Stimulated activated CD4-positive, alpha-beta T cell treated with anti-CD3 and anti-CD28 coated beads, Interleukin-2, amount 100 ng/mL, for 24 hours (primary cell): ENCODE data around the gene C8G.

Experiments
- DNase-seq, 2 donors: peaks; one replicate each; pipeline ENCODE4 v3.0.0-alpha.2; 2020

Gene C8G

DNA sequence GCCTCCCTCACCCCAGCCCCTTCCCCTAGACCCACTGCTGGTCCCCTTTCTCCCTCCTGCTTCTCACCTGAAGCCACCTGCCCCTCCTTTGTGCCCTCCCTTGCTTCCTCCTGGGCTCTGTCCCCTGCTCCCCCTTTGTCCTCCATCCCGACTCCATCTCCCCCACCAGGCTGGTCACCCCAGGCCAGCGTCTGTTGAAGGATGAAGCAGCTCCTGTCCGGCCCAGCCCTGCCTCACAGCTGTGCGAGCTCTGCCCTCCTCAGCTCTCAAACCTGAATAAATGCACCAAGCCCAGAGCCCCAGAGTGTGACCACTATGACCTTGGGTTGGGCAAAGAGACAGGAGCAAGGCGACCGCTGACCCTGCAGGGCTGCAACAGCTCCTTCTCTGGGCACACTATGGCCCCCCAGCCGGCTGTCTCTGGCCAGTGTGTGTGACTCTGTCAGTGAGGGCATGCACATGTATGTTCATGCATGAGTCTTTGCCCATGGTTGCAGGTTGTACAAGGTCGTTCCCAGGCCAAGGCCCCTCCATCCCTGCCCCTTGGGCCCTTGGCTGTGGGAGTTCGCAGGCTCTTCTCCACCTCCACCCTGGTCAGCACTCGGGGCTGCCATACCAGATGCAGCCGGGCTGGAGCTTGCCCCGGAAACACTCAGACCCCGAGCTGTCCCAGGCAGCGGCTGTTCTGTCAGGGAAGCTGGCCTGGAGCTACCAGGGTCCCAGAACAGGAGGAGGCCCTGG is 10.3 kb downstream of the C8G start:
- no peak for DNase-seq

DNA sequence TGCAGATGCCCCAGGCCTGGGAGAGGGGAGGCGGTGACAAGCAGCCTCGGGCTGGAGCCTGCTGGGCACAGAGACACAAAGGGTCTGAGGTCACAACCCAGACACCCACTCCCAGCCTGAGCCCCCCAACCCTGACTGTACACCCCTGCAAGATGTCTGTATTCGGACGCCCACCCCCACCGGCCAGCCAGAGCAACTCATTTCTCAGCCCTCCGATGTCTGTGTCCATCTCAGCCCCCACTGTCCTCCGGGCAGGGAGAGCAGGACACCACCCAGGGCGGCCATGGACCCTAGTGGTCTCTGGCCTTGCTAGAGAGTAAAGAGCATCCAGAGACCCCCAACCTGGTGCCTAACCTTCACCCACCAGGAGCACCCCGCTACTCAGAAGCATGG is 10.9 kb downstream of the C8G start:
- DNase-seq = no peak

DNA sequence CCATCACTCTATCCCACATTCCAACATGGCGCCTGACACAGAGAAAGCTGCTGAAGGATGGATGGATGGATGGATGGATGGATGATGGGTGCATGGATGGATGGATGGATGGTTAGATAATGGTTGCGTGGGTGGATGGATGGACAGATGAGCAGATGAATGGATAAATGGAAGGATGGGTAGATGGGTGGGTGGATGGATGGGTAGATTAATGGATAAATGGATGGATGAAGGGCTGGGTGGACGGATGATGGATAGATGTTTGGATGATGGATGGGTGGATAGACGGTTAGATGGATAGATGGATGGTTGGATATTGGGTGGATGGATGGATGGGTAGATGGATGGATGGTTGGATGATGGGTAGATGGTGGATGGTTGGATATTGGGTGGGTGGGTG is 11.6 kb downstream of the C8G start:
- DNase-seq = no peak

DNA sequence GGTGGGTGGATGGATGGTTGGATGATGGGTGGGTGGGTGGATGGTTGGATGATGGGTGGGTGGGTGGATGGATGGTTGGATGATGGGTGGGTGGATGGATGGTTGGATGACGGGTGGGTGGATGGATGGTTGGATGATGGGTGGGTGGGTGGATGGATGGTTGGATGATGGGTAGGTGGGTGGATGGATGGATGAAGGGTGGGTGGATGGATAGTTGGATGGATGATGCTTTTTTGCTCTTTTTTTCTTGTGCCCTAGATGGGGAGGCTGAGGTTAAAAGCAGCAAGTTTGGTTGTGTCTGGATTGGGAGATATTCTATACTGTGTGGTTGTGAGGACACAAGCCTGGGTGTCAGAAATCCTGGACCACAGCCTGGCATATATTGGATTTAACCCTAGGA is 12.4 kb downstream of the C8G start:
- DNase-seq = no peak

DNA sequence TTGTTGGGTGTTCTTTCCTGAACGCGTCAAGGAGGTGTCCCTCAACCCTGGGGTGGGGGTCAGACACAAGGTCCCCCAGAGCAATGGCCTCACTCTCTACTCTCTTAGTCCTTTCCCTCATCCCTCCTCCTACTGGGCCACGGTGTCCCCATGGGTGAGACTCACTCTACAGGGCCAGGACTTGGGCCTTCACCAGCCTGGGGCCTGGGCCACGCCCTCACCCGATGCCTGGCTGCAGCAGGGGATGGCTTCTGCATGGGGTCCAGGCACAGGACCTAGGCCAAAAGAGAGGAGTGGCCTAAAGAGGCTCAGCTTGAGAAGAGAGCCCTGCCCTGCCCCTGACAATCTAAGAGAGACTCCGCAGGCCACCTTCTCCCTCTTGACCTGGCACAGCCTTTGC is 12.9 kb downstream of the C8G start:
- no peak for DNase-seq

DNA sequence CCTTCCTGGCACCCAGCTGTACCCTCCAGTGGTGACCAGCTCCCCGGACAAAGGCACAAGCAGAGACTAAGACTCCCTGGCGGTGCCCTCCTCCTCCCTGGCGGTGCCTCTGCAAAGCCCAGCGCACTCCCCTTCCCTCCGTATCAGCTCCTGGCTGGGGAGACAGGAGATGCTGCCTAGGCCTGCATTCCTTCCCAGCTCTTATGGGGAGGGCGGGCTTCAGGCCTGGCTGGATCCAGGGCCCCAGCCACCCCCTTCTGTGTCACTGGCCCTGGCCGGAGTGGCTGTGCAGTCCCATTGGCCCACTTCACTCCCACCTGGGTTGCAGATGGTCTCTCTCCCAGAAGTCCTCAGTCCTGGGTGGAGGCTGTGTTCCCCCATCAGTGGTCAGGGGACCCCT is 13.4 kb downstream of the C8G start:
- DNase-seq = no peak

DNA sequence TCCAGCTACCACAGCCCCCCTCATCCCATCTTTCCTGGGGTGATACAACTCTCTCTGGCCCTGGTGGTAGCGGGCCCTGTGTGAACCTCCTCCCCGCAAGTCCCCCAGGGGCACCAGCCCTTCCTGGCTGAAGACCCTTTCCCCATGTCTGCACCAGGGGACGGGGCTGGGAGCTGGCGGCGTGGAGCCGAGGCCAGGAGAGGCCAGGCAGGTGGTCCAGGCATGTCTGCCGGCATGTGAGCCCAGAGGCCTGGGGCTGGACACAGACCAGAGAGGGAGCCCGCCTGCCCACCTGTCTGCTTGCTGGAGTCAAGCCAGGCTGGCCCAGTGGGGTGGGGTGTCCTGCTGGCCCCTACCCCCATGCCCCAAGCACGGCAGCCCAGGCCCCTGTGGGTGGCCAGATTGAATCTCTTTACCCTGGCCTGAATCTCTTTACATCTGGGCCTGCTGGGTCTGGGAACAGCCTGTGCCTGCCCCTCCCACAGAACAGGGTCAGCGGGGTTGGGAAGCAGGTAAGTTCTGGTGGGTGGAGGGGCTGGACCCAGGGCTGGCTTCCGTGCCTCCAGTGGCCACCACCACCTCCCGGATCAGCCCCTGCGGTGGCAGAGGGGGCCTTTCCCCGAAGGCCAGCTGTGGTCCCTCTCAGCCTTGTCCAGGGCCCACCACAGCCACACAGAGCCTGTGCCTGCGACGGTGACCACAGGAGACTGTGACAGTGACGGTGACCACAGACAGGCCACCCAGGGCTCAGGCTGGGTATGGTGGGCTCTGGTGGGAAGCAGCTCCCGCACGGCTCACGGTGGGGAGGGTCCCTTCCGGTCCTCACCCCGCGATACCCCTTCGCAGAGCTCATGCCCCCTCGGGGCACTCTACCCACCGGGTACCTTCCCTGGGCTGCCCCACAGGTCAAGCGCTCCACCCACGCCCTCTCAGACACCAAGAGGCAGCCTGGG is 14.1 kb downstream of the C8G start:
- no peak for DNase-seq

DNA sequence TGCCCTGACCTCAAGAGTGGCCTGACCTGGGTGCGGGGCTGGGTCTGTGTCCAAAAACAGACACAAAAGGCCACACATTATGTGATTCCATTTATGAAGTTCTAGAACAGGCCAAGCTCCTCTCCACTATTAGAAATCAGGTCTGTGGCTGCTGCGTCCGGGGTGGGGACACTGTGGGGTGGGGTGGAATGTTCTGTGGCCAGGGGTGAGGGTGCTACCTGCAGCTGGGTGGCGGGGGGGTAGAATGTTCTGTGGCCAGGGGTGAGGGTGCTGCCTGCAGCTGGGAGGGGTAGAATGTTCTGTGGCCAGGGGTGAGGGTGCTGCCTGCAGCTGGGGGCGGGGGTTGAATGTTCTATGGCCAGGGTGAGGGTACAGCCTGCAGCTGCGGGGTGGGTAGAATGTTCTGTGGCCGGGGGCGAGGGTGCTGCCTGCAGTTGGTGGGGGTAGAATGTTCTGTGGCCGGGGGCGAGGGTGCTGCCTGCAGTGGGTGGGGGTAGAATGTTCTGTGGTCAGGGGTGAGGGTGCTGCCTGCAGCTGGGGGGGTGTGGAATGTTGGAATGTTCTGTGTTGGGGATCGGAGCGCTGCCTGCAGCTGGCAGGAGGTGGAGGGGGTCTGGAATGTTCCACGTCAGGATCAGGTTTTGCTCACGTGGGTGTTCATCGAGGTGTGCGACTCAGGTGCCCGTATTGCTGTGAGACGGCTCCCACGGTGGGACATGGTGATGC is 15.3 kb downstream of the C8G start:
- no peak for DNase-seq

DNA sequence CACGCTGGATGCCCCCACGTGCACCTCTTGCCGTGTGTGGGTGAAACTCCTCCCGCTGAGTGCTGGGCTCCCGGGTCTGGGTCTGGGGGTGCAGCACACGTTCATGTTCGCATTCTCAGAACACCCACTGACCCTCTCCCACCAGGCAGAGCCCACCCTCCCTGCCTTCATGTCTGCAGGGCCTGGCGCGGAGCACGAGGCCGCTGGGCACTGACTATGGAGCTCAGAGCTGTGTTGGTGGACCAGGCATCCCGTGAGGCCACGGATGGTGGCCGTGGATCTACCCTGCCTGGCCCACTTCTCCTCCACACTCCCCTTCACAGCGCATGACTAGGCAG is 15.9 kb downstream of the C8G start:
- no peak for DNase-seq

DNA sequence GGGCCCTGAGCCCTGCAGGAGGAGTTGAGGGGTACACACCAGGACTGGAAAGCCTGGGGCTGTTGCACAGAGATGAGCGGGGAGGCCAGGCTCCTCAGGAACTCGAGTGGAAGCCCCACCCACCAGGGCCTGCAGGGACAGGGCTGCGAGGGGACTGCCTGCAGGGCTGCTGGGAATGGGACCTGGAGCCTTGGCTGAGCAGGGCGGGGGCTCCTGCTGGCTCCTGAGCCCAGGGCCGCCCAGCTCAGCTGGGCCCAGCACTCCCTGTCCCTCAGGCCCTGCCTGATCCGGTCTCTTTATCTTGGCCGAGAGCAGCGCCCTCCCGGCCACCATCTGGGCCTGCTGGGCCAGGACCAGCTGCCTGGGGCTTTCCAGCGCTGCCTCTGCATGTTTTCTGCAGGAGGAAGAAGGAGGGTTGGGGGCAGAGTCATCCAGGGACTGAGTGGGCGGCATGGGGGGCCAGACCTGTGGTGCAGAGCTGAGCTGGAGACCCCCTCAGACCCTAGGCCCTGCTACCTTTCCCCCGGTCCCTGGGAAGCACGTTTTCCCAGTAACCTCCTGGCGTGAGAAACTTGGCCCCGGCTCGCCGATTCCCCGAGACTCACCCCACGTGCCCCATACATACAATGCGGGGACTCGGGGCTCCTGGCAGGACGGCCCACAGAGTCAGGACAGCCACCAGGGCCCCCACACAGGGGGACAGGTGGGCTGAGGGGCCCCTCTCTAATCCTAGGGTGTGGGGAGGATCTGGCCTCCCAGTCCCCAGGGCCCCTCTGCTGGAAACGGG is 16.4 kb downstream of the C8G start:
- no peak for DNase-seq

DNA sequence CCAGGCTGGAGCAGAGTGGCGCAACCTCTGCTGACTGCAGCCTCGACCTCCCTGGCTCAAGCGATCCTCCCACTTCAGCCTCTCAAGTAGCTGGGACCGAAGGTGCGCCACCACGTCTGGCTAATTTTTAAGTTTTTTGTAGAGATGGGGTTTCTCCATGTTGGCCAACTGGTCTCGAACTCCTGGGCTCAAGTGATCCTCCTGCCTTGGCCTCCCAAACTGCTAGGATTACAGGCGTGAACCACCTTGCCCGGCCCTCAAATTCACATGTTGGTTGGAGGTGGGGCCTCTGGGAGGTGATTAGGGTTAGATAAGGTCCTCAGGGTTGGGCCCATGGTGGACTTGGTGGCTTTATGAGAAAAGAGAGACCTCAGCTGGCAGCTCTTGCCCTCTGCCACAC is 17.1 kb downstream of the C8G start:
- DNase-seq = no peak

DNA sequence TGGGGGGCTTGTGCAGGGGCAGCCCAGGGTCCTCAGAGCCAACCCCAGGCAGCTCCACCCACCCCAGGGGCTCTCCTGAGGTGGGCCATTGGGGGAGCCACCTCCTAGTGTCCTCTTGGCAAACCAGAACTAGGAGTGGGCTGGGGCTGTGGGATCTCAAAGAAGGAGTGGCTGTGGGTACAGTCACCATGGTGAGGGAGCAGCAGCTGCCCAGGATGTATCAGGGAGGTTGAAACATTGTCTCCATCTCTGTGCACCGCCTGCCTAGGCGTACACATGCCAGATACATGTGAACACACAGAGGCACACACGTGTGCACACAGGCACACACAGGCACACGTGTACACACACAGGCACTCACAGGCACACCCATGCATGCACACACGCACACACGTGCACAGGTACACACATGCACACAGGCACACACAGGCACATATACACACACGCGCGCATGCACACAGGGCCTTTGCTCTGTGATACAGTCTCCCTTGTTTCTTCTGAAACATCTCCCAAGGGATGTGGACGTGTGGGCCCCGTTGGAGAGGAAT is 17.7 kb downstream of the C8G start:
- no peak for DNase-seq

DNA sequence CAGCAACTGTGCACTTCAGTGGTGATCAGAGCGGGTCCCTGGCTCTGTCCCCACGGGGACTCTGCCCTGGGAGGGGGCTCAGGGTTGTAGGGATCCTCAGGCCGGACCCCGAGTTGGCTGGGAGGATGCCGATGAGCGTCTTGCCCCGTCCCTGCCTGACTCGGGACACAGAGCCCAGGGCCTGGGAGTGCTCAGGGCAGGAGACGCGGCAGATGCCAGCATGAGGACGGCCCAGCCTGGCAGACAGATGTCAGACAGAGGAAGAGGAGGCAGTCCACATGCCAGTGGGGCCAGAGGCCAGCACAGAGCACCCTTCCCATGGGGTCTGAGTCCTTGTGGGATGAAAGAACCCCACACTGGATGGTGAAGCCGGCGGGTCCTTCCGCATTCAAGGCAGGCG is 18.3 kb downstream of the C8G start:
- DNase-seq = no peak

DNA sequence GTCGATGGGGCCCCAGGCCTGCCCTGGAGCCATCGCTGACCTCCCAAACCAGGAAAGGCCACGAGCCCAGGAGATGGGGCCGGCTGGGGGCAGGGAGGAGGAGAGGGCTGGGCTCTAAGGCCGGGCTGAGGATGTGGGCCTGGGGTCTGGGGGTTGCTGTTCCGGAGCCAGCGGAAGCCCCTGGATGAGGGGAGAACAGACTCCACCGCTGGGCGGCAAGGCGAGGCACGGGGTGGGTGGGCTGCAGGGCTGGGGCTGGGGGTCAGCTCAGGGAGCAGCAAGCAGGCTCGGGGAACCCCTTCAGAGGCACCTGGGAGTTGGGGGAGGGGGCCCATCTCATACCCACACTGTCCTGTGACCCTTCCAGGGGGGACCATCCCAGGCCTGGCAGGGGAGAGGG is 18.7 kb downstream of the C8G start:
- no peak for DNase-seq

DNA sequence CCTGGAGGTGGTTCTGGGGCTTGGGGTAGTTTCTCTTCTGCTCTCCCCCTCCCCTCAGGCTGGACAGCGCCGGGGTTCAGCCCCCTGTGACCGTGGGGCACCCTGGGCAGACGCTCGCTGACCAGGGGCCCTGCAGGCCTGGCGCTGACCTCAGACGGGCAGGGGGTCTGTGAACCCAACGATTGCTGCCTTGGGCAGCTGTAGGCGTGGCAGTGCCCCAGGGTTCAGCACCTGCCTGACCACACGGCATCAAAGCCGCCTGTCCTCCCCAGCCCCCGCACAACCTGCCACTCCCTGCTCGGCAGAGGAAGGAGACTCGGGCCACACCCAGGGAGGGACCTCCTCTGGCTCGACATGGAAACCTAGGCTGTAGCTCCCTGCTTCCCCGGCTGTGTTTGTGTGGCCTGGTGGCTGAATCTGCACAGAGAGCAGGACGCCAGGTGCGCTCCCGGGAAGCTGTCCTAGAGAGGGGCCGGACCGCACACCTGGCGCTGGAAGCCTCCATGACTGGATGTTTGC is 19.2 kb downstream of the C8G start:
- no peak for DNase-seq

DNA sequence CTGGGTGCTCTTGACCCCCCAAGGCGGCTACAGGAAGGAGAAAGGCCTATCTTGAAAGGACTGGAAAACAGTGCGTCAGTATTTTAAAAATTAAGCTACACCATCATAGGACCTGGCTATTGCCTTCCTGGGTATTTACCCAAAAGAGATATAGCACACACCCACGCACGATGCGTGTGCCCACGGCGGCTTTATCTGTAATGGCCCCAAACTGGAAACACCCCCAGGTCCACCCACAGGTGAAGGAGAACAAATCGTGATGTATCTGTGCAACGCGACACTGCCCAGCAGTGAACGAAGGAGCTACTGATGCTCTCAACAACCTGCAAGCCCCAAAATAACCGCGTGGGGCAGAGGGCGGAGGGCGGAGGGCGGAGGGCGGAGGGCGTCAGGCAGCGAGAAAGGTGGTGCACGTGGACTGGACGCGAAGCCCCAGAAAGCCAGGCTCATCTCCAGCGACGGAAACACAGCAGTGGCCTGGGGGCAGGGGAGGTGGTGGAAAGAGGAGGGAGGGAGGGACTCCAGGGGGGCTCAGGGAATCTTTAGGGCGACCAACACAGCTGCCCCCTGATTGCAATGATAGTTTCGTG is 19.9 kb downstream of the C8G start:
- no peak for DNase-seq

DNA sequence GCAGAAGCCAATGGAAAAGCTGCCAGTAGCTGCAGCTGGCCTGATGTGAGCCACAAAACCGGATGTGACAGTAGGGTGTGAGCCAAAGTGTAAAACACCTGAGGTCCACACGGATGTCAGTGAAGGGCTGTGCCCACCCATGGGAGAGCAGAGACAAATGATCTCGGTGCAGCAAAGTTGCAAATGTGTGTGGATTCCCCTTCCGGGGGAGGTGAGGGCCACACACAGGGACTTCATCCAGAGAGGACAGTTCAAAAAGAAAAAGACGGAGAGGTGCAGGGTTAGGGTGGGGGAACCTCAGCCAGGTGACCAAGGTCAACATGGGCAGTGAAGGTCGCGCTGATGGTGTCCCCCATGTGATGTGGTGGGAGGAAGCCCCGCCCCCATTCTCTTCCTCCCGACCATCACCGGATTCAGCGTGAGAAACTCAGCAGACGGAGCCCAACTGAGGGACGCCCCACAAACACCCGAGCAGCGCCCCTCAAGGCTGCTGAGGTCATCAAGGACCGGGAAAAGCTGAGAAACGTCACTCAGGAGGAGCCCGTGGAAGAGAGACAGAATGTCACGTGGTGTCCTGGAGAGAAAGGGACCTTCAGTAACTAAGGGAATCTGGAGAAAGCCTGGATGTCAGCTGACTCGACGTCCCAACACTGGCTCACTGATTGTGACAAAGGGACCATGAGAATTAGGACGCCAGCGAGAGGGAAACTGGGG is 20.9 kb downstream of the C8G start:
- DNase-seq = no peak

DNA sequence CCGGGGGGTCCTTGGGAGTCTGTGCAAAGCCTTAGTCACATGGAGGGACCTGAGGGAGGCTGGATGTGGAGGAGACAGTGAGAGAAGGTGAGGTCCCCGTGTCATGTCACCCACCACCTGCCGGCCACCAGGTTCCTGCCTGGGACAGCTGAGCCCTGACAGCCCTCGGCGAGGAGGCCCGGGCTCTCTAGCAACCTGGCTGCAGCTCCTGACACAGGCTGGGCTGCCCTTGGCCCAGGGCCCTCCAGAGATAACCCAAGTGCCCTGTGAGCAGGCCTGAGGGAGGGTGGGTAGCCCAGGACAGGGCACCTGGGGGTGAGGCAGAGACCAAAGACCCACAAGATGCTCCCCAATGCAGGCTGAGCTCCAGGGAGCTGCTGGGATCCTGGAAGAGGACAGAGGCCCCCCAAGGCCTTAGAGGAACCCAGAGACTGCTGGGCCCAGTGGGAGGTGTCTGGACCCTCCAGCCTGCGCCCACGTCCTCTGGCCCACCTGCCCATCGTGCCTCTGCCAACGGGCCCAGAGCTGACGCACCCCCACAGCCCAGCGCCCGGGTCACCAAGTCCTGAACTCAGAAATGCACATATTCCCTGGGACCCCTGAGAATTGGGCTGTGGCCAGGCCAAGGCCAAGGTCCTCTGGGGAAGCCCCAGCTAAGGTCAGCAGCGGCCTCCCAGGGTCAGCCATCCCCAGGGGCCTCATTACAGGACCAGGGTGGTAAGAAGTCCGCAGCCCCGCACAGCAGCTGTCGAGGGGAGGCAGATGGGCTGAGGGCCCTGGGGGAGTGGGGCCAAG is 23.5 kb downstream of the C8G start:
- DNase-seq = no peak

DNA sequence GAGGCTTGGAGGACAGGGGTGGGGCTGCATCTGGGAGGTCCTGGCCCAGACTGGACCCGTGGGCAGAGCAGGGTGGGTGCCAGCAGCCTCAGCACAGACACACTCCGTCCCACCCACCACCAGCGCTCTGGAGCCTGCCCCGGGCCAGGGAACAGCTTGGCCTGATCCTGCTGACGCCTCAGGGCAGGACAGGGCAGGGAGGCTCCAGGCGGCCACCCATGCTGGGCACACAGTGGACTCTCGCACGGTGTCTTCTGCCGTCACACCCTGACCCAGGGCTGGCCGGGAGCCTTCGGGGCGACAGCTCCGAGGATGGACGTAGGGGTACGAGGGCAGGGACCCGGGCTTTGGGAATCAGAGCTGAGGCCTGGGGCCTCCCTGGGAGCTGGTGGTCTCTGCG is 24.1 kb downstream of the C8G start:
- no peak for DNase-seq

DNA sequence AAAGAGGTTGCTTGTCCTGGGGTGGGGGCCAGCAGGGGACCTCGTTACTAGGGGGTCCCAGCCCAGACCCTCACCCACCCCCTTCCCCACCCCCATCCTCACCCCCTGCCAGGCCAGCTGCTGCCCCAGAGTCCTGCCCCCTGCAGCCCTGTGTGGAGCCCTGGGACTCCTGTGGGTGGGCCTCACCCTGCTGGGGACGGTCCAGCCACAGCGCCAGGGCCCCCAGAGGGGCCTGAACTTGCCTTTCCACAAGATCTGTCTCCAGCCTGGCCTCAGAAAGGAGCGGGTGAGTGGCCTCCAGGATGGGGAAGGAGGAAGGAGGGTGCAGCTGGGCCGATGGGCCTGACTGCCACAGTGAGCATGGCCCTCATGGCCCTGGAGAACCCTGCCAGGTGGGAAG is 24.7 kb downstream of the C8G start:
- no peak for DNase-seq

DNA sequence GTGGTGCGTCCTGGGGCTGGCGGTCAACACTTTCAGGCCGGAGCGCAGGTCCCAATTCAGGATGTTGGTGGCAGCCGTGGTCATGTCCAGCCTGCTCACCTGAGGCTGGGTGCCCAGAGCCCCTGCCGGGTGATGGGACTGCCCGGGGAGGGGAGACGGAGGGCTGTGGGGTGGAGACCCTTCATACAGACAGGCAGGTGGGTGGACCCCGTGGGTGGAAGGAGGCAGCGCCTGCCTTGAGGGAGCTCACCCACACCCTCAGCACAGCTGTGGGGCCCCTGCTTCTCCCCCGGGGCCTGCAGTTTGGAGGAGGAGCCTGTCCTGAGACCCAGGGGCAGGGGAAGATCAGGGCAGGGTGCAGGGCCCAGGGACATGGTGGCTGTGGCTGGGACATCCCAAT is 25.3 kb downstream of the C8G start:
- no peak for DNase-seq
